Activated T-helper 2 cell treated with anti-CD3 and anti-CD28 coated beads, Interferon-gamma antibody, Interleukin-2, Interleukin-4, amounts not matched to agents 10 μg/mL and 5 μg/mL and 100 μg/mL, durations not matched to agents 14 hours and 24 hours and 36 hours (primary cell): ENCODE data around the gene RPL7A. TPM values are rescaled to one million over a fixed set of nuclear protein-coding genes. Genes with fewer than 3 reads are reported as not detected.

Source experiments
- DNase-seq: peaks from one replicate; pipeline ENCODE4 v3.0.0; 2021; ENCODE audit warnings: low spot score
- H3K27ac Mint-ChIP-seq: one replicate; pipeline ENCODE4 v1.8.0; 2021; ENCODE audit warnings: mixed read lengths
- H3K27me3 Mint-ChIP-seq: one replicate; pipeline ENCODE4 v1.8.0; 2021; ENCODE audit warnings: low read depth, mixed read lengths
- H3K36me3 Mint-ChIP-seq: one replicate; pipeline ENCODE4 v1.8.0; 2021; ENCODE audit warnings: low read depth, mixed read lengths
- H3K4me1 Mint-ChIP-seq: one replicate; pipeline ENCODE4 v1.8.0; 2021; ENCODE audit warnings: low read depth, mixed read lengths
- H3K4me3 Mint-ChIP-seq: one replicate; pipeline ENCODE4 v1.8.0; 2021; ENCODE audit warnings: low read depth, mild to moderate bottlenecking, moderate library complexity, mixed read lengths
- H3K9me3 Mint-ChIP-seq: one replicate; pipeline ENCODE4 v1.8.0; 2021; ENCODE audit warnings: mixed read lengths
- intact Hi-C: fragments of 100-400 bp; cut with micrococcal nuclease; formaldehyde crosslinking; loops from one replicate; pipeline ENCODE4 v1.15.1; 2023
- total RNA-seq: library from RNA; stranded (reverse); gene quantifications from 2 replicates; pipeline ENCODE4 v1.2.3, GENCODE V29; 2022

RPL7A gene
- total RNA-seq, 1 donor from 2014 or later: 2,588 TPM

DNA sequence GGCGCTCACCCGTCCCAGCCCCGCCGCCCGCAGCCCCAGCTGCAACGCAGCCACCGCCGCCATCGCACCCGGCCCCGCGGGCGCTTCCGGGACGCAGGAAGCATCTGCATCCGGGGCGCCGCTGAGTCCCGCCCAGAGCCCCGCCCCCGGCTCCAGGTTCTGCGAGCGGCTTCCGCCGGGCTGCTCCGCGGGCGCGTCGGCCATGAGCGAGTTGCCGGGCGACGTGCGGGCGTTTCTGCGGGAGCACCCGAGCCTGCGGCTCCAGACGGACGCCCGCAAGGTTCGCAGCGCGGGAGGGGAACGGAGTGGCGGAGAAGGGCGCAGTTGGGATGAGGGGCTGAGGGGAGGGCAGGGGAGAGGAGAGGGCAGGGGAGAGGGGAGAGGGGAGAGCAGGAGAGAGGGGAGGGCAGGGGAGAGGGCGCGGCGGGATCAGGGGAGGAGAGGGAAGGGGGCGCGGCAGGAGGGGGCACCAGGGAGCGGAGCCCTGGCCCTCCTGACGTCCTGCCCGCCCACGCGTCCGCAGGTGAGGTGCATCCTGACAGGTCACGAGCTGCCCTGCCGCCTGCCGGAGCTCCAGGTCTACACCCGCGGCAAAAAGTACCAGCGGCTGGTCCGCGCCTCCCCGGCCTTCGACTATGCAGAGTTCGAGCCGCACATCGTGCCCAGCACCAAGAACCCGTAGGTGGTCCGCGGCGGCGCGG lies 8.5 kb downstream of the RPL7A start, which contains the start of the genes SURF1 and SURF2:
Gene SURF1 (minus strand): TSS at position 97 of the 701 bp plus-strand sequence. CDS start 34 bp downstream, at position 63.
Gene SURF2 (plus strand): TSS at position 160 of the 701 bp plus-strand sequence. CDS start 43 bp downstream, at position 203.
- intact Hi-C loops: loop anchor here (1.0 to 5.0 kb wide), 4 partner anchors 8 to 131 kb away; partner anchors contain the start of genes MED22, RPL7A and SURF6
- peak within 1 kb of the TSS; percentile 88 for H3K4me3 Mint-ChIP-seq
- H3K9me3 Mint-ChIP-seq: no peaks in the 10 kb centered on the region
- H3K4me1 Mint-ChIP-seq: peaks cover 41% of the 10 kb centered on the region
- H3K27me3 Mint-ChIP-seq: no peaks in the 10 kb centered on the region
- peak within 1 kb of the TSS; percentile 74 for H3K27ac Mint-ChIP-seq
- peaks cover 48% of the 10 kb centered on the region for H3K36me3 Mint-ChIP-seq
- DNase-seq: peak; percentile 88

DNA sequence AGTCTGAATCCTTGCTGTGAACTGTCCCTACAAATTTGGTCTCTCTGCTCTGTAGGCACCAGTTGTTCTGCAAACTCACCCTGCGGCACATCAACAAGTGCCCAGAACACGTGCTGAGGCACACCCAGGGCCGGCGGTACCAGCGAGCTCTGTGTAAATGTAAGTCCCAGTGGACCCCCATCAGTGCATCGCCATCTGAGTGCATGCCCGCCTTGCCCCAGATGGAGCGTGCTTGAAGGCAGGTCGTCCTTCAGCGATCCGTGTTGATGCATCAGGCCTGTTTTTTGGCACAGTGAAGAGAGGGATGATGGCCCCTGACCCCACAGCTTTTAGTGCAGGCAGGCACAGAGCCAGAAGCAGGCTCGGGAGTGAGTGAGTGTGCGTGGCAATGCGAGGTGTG lies 9.6 kb downstream of the RPL7A start:
- H3K27me3 Mint-ChIP-seq: no peaks in the 10 kb centered on the region
- intact Hi-C loops: loop anchor here (2.0 to 5.0 kb wide), 2 partner anchors 21 to 130 kb away; partner anchors contain the start of gene SURF6
- H3K36me3 Mint-ChIP-seq: peaks cover 47% of the 10 kb centered on the region
- H3K9me3 Mint-ChIP-seq: no peaks in the 10 kb centered on the region
- peak overlapping the region; percentile 83 for H3K4me3 Mint-ChIP-seq
- no peak for DNase-seq
- H3K4me1 Mint-ChIP-seq: peaks cover 45% of the 10 kb centered on the region
- H3K27ac Mint-ChIP-seq: peak overlapping the region; percentile 22

GRCh38 chr9:133359399-133360175 lies 11.6 kb downstream of the RPL7A start:
- H3K27ac Mint-ChIP-seq: peak overlapping the region; percentile 60
- no peak overlapping the region for H3K4me3 Mint-ChIP-seq
- peaks cover 41% of the 10 kb centered on the region for H3K4me1 Mint-ChIP-seq
- peaks cover 56% of the 10 kb centered on the region for H3K36me3 Mint-ChIP-seq
- intact Hi-C loops: loop anchor here (5.0 kb wide), 1 partner anchor 128 kb away; no protein-coding TSS in a partner anchor
- no peaks in the 10 kb centered on the region for H3K27me3 Mint-ChIP-seq
- no peaks in the 10 kb centered on the region for H3K9me3 Mint-ChIP-seq
- no peak for DNase-seq

GRCh38 chr9:133360400-133361393 lies 12.7 kb downstream of the RPL7A start:
- Mint-ChIP-seq H3K27ac (peak overlapping the region; percentile 78), H3K4me3 (no peak overlapping the region), H3K36me3 (peaks cover 65% of the 10 kb centered on the region), H3K27me3 (no peaks in the 10 kb centered on the region), H3K4me1 (peaks cover 37% of the 10 kb centered on the region), H3K9me3 (no peaks in the 10 kb centered on the region)
- DNase-seq: no peak
- intact Hi-C loops: no loop called here

DNA sequence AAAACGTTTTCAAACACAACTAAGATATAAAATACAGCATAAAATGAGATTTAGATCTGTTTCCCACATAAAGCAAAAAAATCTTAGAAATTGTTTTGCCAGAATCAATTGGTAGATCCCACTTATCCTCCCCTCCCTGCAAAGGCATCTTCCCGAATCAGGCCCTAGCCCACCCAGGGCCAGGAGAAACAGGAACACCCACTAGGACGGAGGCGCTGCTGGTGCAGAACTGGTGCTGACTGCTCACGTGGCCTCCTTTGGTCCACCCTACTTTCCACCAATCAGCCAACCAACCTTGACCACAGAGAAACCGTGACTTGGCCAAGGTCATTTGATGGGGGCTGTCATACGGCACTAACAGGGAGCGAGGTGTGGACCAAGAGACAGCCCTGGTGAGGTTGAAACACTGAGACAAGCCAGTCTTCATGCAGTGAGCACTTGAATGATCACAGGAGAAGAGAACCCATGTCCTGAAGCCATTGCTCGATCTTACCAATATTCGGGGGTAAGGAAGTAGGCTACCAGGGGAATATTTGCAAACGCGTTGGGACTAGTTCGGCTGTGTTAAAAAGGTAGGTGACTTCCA lies 13.6 kb downstream of the RPL7A start:
- no peaks in the 10 kb centered on the region for H3K27me3 Mint-ChIP-seq
- H3K4me3 Mint-ChIP-seq: no peak overlapping the region
- peak overlapping the region; percentile 78 for H3K27ac Mint-ChIP-seq
- peaks cover 40% of the 10 kb centered on the region for H3K4me1 Mint-ChIP-seq
- DNase-seq: no peak
- H3K9me3 Mint-ChIP-seq: no peaks in the 10 kb centered on the region
- H3K36me3 Mint-ChIP-seq: peaks cover 74% of the 10 kb centered on the region
- intact Hi-C loops: no loop called here

DNA sequence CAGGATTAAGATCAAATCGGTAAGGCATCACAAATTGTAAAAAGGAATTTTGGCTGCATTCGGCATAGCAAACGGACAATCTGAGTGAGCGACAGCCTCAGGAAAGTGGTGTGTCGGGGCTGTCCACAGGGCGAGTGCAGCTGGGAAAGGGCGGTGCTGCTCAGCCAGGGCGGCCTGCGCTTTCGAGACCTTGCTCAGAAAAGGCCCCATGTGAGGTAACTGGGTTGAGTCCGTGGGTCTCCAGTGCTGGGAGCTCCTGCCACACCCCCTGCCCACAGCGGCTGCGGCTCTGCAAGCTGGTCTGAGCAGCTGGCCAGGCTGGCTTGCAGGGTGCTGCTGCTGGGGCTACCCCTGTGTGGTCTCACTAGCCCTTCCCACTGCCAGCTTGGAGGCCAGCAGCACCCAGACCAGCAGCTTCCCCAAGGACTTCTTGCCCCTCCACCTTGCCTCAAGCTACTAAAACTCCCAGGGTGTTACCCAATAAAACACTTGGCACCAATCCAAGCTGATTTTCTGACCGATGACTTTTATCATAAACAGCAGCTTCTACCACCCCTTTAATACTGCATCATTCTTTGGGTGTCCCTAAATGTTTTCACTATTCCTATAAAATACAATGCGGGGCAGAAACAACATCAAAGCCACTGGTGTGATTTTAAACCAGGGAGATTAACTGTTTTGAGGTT lies 14.5 kb downstream of the RPL7A start:
- intact Hi-C loops: no loop called here
- Mint-ChIP-seq H3K27me3 (no peaks in the 10 kb centered on the region), H3K4me1 (peaks cover 39% of the 10 kb centered on the region), H3K36me3 (peaks cover 80% of the 10 kb centered on the region), H3K27ac (no peak overlapping the region), H3K4me3 (no peak overlapping the region), H3K9me3 (no peaks in the 10 kb centered on the region)
- no peak for DNase-seq

DNA sequence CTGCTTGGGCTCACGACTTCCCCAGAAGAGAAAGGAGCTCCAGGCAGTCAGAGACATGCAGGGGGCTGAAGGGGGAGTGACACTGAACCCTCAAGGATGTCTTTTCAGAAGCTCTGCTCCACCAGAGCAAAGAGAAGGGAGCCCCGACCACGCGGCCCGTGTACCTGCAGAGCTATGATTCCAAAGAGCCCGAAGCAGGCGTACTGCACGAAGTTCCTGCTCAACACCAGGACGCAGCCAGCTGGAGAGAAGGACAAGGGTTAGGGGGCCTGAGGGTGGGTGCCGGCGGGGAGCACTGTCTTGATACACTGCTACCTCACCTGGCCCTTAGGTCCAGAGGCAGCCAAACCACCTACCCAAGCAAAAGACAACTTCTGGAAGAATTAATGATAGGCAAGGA lies 18.4 kb downstream of the RPL7A start:
- intact Hi-C loops: no loop called here
- Mint-ChIP-seq H3K4me3 (no peak overlapping the region), H3K4me1 (peaks cover 42% of the 10 kb centered on the region), H3K27ac (no peak overlapping the region), H3K36me3 (peaks cover 91% of the 10 kb centered on the region), H3K27me3 (no peaks in the 10 kb centered on the region), H3K9me3 (no peaks in the 10 kb centered on the region)
- DNase-seq: no peak

DNA sequence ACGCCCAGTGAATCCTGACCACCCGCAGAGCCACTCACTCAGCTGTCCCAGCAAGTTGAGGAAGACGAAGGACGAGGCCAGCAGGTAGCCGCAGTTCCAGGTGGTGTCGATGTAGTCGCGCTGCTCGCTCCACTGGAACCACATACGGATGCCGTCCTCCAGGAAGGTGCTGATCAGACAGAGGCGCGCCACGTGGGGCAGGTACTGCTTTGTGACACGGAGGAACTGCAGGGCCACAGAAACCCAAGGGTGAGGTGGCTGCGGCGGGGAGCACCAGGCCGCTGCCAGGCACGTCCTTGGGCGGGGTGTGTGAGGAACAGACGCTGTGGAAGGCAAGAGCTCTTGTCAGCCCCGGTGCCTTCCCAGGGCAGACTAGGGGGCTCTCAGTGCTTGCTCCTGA lies 19.2 kb downstream of the RPL7A start:
- Mint-ChIP-seq H3K9me3 (no peaks in the 10 kb centered on the region), H3K36me3 (peaks cover 90% of the 10 kb centered on the region), H3K4me3 (no peak overlapping the region), H3K27ac (no peak overlapping the region), H3K27me3 (no peaks in the 10 kb centered on the region), H3K4me1 (peaks cover 44% of the 10 kb centered on the region)
- no peak for DNase-seq
- intact Hi-C loops: no loop called here

DNA sequence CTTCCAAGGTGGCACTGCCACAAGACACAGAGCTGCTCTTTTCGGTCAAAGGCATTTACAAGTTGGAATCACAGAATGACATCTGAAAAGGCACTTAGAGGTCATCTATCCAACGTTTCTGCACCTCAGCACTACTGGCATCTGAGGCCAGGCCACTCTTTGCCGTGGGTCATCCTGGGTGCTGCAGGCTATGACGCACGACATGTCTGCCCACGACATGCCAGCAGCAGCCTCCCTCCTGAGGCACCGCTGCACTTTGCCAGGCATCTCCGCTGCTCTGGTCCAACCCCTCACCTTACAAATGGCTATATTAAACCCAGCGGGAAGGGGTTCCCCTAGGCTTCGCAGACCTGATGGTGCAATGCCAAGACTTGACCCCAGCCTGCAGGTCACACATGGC lies 19.8 kb downstream of the RPL7A start:
- H3K9me3 Mint-ChIP-seq: no peaks in the 10 kb centered on the region
- H3K27ac Mint-ChIP-seq: no peak overlapping the region
- intact Hi-C loops: no loop called here
- H3K36me3 Mint-ChIP-seq: peaks cover 92% of the 10 kb centered on the region
- no peak for DNase-seq
- H3K4me3 Mint-ChIP-seq: no peak overlapping the region
- peaks cover 49% of the 10 kb centered on the region for H3K4me1 Mint-ChIP-seq
- H3K27me3 Mint-ChIP-seq: no peaks in the 10 kb centered on the region

DNA sequence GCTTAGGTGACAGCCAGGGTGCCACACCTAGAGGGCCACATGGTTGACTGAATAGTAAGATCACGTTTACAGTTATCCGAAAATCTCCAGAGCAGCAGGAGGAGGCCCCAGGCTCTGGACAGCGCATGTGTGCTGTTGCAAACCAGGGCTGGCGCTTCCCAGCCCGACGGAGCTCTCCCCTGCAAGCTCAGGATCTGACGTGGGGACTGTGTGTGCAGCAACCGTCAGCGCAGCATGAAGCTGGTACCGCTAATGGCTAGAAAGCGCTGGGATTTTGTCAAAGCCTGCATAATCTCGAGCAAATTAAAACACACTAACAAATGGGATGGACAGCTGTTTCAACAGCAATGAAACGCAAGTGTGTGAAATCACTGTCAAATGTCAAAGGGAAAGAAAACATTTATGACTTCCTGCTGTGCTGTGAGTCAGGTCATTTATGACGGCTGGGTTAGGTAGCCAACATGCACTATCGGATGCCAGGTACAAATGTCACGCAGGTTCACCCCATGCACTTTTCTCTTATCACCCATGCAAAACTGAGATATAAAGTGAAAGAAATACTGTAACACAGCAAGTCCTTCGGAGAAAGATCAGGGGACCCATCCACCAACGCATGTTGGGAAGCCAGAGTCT lies 20.3 kb downstream of the RPL7A start:
- Mint-ChIP-seq H3K36me3 (peaks cover 92% of the 10 kb centered on the region), H3K4me1 (peaks cover 55% of the 10 kb centered on the region), H3K27me3 (no peaks in the 10 kb centered on the region), H3K27ac (peak overlapping the region; percentile 71), H3K9me3 (no peaks in the 10 kb centered on the region), H3K4me3 (peak overlapping the region; percentile 66)
- DNase-seq: no peak
- intact Hi-C loops: no loop called here

DNA sequence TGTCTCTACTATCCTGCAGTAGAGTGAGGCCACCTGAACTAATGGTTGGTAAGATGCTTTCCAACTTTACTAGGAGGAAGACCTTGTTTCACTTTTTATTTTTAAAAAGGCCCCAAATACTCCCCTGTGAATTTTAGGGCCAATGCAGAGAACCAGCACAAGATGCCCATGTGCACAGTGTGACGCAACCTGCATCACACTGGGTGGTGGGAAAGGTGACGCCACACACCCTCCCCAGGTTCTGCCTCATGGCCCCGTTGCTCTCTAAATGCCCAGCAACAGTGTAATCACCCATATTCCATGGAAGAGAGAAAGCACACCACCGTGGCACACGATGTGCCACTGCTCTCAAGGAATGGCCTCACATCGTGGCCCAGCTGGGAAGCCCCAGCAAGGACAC lies 21.4 kb downstream of the RPL7A start:
- Mint-ChIP-seq H3K4me3 (peak overlapping the region; percentile 81), H3K9me3 (no peaks in the 10 kb centered on the region), H3K27ac (peak overlapping the region; percentile 97), H3K4me1 (peaks cover 56% of the 10 kb centered on the region), H3K27me3 (no peaks in the 10 kb centered on the region), H3K36me3 (peaks cover 90% of the 10 kb centered on the region)
- intact Hi-C loops: no loop called here
- no peak for DNase-seq
